ENCODE data around the gene GNA14. TPM values are rescaled to one million over a fixed set of nuclear protein-coding genes. Genes with fewer than 3 reads are reported as not detected.
"Not testable (repeated sequence)": the region's sequence is repeated elsewhere in the genome, so short reads cannot be mapped to it uniquely, and the experiment has no call there.

The GNA14 gene
- total RNA-seq, 1 experiment from 2014 or later: not detected

GRCh38 chr9:77449240-77450084 lies 198.7 kb downstream of the GNA14 start:
- Mint-ChIP-seq H3K36me3 (ENCODE audit: insufficient read depth, unreplicated experiment) (no peaks in the 10 kb centered on the region), H3K4me1 (ENCODE audit: insufficient read depth, unreplicated experiment) (peaks cover 13% of the 10 kb centered on the region), H3K4me3 (ENCODE audit: unreplicated experiment) (no peak overlapping the region), H3K27me3 (ENCODE audit: insufficient read depth, unreplicated experiment) (no peaks in the 10 kb centered on the region), H3K9me3 (ENCODE audit: unreplicated experiment) (peaks cover 7% of the 10 kb centered on the region), H3K27ac (ENCODE audit: low read depth, unreplicated experiment) (peak overlapping the region; percentile 43)
- DNase-seq (ENCODE audit: unreplicated experiment): peak; percentile 70
- no TSS peak for BruUV-seq (replicated peaks)
- ChIA-PET CTCF (interaction anchor here (1.0 to 2.5 kb wide), 5 partner anchors 10 to 676 kb away, joined by 3 to 13 read pairs (median 4); no protein-coding TSS in a partner anchor), POLR2A (interaction anchor here (0.5 kb wide), 1 partner anchor 47 kb away, joined by 3 read pairs; no protein-coding TSS in a partner anchor)
- TF ChIP-seq, protein P1, sequence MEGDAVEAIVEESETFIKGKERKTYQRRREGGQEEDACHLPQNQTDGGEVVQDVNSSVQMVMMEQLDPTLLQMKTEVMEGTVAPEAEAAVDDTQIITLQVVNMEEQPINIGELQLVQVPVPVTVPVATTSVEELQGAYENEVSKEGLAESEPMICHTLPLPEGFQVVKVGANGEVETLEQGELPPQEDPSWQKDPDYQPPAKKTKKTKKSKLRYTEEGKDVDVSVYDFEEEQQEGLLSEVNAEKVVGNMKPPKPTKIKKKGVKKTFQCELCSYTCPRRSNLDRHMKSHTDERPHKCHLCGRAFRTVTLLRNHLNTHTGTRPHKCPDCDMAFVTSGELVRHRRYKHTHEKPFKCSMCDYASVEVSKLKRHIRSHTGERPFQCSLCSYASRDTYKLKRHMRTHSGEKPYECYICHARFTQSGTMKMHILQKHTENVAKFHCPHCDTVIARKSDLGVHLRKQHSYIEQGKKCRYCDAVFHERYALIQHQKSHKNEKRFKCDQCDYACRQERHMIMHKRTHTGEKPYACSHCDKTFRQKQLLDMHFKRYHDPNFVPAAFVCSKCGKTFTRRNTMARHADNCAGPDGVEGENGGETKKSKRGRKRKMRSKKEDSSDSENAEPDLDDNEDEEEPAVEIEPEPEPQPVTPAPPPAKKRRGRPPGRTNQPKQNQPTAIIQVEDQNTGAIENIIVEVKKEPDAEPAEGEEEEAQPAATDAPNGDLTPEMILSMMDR (IDR thresholded peaks at IDR 0.05; ENCODE audit: unreplicated experiment): no peak
- intact Hi-C loops (cut with micrococcal nuclease): loop anchor here (10.0 kb wide), 1 partner anchor 285 kb away; no protein-coding TSS in a partner anchor

- TF ChIP-seq, protein P1 (IDR thresholded peaks at IDR 0.05; ENCODE audit: unreplicated experiment): no peak
- BruUV-seq (replicated peaks): no TSS peak
- peaks cover 7% of the 10 kb centered on the region for H3K9me3 Mint-ChIP-seq (ENCODE audit: unreplicated experiment)
- CTCF ChIA-PET: interaction anchor here (0.6 to 9.6 kb wide), 3 partner anchors 11 to 201 kb away, joined by 3 to 132 read pairs (median 3); no protein-coding TSS in a partner anchor
- no peak overlapping the region for H3K27ac Mint-ChIP-seq (ENCODE audit: low read depth, unreplicated experiment)
- H3K4me3 Mint-ChIP-seq (ENCODE audit: unreplicated experiment): no peak overlapping the region
- no peak for DNase-seq (ENCODE audit: unreplicated experiment)
- intact Hi-C loops (cut with micrococcal nuclease): no loop called here
- H3K36me3 Mint-ChIP-seq (ENCODE audit: insufficient read depth, unreplicated experiment): no peaks in the 10 kb centered on the region
- H3K27me3 Mint-ChIP-seq (ENCODE audit: insufficient read depth, unreplicated experiment): no peaks in the 10 kb centered on the region
- peaks cover 13% of the 10 kb centered on the region for H3K4me1 Mint-ChIP-seq (ENCODE audit: insufficient read depth, unreplicated experiment)
- POLR2A ChIA-PET: no interaction called here
These were observed 200.5 kb downstream of the GNA14 start for GRCh38 chr9:77447646-77448045.

GRCh38 chr9:77442436-77442835 lies 205.7 kb downstream of the GNA14 start:
- Mint-ChIP-seq H3K36me3 (ENCODE audit: insufficient read depth, unreplicated experiment) (no peaks in the 10 kb centered on the region), H3K27me3 (ENCODE audit: insufficient read depth, unreplicated experiment) (no peaks in the 10 kb centered on the region), H3K4me3 (ENCODE audit: unreplicated experiment) (no peak overlapping the region), H3K4me1 (ENCODE audit: insufficient read depth, unreplicated experiment) (no peaks in the 10 kb centered on the region), H3K27ac (ENCODE audit: low read depth, unreplicated experiment) (no peak overlapping the region), H3K9me3 (ENCODE audit: unreplicated experiment) (no peaks in the 10 kb centered on the region)
- TF ChIP-seq, protein P1 (IDR thresholded peaks at IDR 0.05; ENCODE audit: unreplicated experiment): no peak
- DNase-seq (ENCODE audit: unreplicated experiment): no peak
- CTCF ChIA-PET: interaction anchor here (0.9 to 9.6 kb wide), 6 partner anchors 9 to 592 kb away, joined by 3 to 132 read pairs (median 6); no protein-coding TSS in a partner anchor
- POLR2A ChIA-PET: interaction anchor here (0.7 kb wide), 1 partner anchor 171 kb away, joined by 3 read pairs; no protein-coding TSS in a partner anchor
- BruUV-seq (replicated peaks): no TSS peak
- intact Hi-C loops (cut with micrococcal nuclease): no loop called here

- H3K36me3 Mint-ChIP-seq (ENCODE audit: insufficient read depth, unreplicated experiment); H3K27ac Mint-ChIP-seq (ENCODE audit: low read depth, unreplicated experiment); H3K9me3 Mint-ChIP-seq (ENCODE audit: unreplicated experiment); DNase-seq (ENCODE audit: unreplicated experiment); BruUV-seq (replicated peaks); H3K4me3 Mint-ChIP-seq (ENCODE audit: unreplicated experiment); intact Hi-C loops (cut with micrococcal nuclease); H3K27me3 Mint-ChIP-seq (ENCODE audit: insufficient read depth, unreplicated experiment); H3K4me1 Mint-ChIP-seq (ENCODE audit: insufficient read depth, unreplicated experiment); POLR2A ChIA-PET: not testable (repeated sequence)
- CTCF ChIA-PET: interaction anchor here (0.6 to 9.6 kb wide), 2 partner anchors 17 to 515 kb away, joined by 3 to 132 read pairs; no protein-coding TSS in a partner anchor
These were observed 207.0 kb downstream of the GNA14 start for GRCh38 chr9:77441124-77441523.

All from MCF 10A (cell line).